ENCODE results near the gene KDM4B.

- TF ChIP-seq CHD2 (IDR thresholded peaks at IDR 0.05; ENCODE audit: low read length) (no peak), CTCF (IDR thresholded peaks at IDR 0.05; ENCODE audit: control extremely low read depth in 1 of 3, insufficient read depth in 1 of 3, low read depth in 1 of 3, low read length in 3 of 3) (no peak), GTF2F1 (IDR thresholded peaks at IDR 0.05; ENCODE audit: borderline replicate concordance, low read depth, low read length) (no peak), TBP (IDR thresholded peaks at IDR 0.05; ENCODE audit: low read depth, low read length) (no peak), MAFK (IDR thresholded peaks at IDR 0.05; ENCODE audit: low read depth, low read length) (no peak), ATF2 (IDR thresholded peaks at IDR 0.05; ENCODE audit: low read length) (no peak), HDAC2 (IDR thresholded peaks at IDR 0.05; ENCODE audit: borderline replicate concordance in 1 of 2, low read depth in 2 of 2, low read length in 2 of 2) (no peak)
Observed at GRCh38 chr19:5093297-5093928, 124.5 kb downstream of the KDM4B start.
